Activated T-cell treated with anti-CD3 and anti-CD28 coated beads for 24 hours (primary cell): ENCODE data around the gene SNRPB.

Experiments used
- DNase-seq: peaks from one replicate; pipeline ENCODE4 v3.0.0-alpha.2; 2020; ENCODE audit warnings: low read depth

SNRPB gene

GRCh38 chr20:2429051-2429450 lies 41.5 kb downstream of the SNRPB start:
- no peak for DNase-seq

DNA sequence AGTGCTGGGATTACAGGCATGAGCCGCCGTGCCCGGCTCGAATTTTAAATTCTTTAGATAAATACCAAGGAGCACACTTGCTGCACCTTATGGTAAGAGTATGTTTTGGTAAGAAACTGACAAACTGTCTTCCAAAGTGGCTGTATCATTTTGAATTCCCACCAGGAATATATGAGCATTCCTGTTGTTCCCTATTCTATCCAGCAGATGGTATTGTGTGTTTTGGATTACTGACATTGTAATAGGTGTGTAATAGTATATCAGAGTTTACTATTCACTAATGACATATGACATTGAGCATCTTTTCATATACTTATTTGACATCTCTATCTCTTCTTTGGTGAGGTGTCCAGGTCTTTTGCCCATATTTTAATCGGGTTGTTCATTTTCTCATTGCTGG lies 49.3 kb downstream of the SNRPB start:
- DNase-seq = no peak

GRCh38 chr20:2420510-2420909 lies 50.1 kb downstream of the SNRPB start:
- no peak for DNase-seq

DNA sequence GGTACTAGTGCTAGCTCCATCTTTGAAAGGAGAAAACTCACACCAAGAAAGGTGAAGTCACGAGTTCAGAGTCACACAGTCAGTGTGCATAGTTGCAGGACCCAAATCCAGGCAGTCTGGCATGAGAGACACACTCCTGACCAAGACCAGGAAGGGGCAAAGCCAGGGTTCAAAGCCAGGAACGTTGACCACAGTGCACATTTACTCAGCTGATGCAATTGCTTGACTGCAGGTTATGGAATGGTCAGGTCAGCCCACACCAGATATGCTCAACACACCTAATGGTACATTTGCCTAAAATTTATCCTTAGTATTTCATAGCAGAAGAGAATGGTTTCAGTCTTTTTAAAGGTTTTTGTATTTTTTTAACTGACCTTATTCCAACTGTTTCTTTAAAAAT lies 52.2 kb downstream of the SNRPB start:
- DNase-seq = no peak

- DNase-seq = no peak
Measured at GRCh38 chr20:2417213-2417541, 53.4 kb downstream of the SNRPB start.

DNA sequence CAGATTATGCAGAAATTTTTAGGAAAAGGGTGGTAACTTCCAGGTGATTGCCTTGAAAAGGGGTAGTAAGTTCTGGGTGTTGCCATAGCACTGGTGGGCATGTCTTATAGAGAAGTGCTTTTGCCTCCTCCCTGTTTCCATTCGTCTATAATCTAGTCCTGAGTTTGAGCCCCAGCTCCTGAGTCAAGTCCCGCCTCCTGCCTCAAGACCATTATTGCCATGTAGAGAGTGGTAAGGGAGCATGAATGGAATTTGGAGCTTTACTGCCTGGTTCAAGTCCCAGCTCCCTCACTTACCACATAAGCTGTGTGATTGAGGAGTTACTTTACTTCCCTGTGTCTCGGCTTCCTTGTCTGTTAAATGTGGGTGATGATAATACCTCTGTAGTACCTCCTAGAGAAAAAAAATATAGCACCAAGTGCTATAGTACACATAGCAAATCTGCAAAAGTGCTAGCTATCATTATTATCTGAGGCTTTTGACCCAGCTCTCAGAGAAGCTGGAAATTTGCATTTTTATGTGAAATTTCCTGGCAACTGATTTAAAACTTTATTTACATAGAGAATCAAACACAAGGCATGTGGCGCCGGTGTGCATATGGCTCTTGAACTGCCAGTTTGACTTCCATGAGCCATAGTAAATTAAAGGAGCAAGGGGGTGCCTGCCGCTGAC lies 53.9 kb downstream of the SNRPB start:
- DNase-seq = no peak
